ENCODE results near the gene SPEF2.

The SPEF2 gene

DNA sequence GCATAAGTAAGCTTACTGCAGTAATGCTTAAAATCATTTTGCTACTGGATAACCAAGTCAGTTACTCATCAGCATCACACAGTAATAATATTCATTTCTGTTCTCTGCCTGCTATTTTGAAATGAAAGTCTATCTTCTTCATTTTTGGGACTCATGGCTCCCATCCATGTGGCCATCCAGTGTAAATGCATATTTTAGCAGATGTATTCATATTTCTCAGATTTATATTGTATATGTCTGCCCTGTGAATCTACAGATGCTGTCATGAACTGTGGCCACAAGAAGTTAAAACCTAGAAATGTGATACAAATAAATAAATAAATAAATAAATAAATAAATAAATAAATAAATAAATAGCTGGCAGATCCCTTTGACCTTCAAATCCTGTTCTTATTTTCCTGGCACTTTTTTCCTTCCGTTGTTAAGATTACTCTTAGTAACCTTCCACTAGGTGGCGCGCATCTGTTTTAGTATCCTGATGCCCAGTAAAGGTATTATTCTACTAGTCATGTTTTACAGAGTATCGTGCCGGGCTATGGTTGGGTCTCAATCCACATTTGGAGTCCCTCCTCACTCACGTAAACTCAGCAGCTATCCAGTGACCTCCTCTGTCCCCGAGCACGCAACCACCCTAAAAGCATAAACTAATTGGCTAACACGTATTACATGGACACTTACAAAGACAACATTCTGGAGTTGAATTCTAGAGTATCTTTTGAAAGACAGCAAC, 159.9 kb downstream of the SPEF2 start:
- peaks cover 27% of the 10 kb centered on the region for H3K4me1 ChIP-seq (ENCODE audit: control insufficient read depth, low read length)
- no peaks in the 10 kb centered on the region for H3K79me2 ChIP-seq (ENCODE audit: control insufficient read depth, low read length)
- no peaks in the 10 kb centered on the region for H3K27me3 ChIP-seq (ENCODE audit: control insufficient read depth, low read length)
- H3K9me2 ChIP-seq (replicated peaks; ENCODE audit: control insufficient read depth, low read length) = no peaks in the 10 kb centered on the region
- no peaks in the 10 kb centered on the region for H4K20me1 ChIP-seq (ENCODE audit: control insufficient read depth, insufficient read depth, low read depth, low read length)
- H3K4me2 ChIP-seq (ENCODE audit: low read length) = no peak overlapping the region
- H3K4me3 ChIP-seq (ENCODE audit: low read length) = no peak overlapping the region
- H3K27ac ChIP-seq (ENCODE audit: low read depth, low read length) = no peak overlapping the region
- TF ChIP-seq EZH2phosphoT487 (IDR thresholded peaks at IDR 0.05; ENCODE audit: borderline replicate concordance, low read length) = no peak
- TF ChIP-seq, protein P1, sequence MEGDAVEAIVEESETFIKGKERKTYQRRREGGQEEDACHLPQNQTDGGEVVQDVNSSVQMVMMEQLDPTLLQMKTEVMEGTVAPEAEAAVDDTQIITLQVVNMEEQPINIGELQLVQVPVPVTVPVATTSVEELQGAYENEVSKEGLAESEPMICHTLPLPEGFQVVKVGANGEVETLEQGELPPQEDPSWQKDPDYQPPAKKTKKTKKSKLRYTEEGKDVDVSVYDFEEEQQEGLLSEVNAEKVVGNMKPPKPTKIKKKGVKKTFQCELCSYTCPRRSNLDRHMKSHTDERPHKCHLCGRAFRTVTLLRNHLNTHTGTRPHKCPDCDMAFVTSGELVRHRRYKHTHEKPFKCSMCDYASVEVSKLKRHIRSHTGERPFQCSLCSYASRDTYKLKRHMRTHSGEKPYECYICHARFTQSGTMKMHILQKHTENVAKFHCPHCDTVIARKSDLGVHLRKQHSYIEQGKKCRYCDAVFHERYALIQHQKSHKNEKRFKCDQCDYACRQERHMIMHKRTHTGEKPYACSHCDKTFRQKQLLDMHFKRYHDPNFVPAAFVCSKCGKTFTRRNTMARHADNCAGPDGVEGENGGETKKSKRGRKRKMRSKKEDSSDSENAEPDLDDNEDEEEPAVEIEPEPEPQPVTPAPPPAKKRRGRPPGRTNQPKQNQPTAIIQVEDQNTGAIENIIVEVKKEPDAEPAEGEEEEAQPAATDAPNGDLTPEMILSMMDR (IDR thresholded peaks at IDR 0.05; ENCODE audit: low read depth, low read length, poor library complexity, severe bottlenecking) = peak; percentile 58
- no peaks in the 10 kb centered on the region for H3K9me3 ChIP-seq (ENCODE audit: control insufficient read depth, insufficient read depth, low read length)
- H3K36me3 ChIP-seq (ENCODE audit: control insufficient read depth, low read length) = no peaks in the 10 kb centered on the region
- no peaks in the 10 kb centered on the region for H3F3A ChIP-seq (ENCODE audit: control insufficient read depth, insufficient read depth)

DNA sequence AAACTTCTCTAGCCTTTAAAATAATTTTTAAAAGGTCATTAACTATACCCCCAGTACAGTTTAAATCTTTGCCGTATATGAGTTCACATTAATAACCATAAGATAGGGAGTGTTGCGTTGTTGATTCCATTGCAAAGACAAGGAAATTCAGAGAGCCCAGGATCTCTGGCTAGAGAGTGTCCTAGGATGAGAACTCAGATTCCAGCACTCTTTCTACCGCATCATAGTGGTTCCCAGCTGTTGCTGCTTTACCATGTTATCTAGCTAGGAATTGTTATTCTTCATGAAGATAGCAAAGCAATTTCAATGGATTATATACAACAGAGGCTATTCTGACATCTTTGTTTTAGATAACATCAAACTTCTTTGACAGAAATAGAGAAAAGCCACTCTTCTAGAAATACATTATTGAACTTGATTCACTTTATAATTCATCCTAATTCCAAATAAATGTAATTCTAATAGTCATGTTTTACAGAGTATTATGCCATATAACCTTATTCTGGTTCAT, 160.7 kb downstream of the SPEF2 start:
- TF ChIP-seq EZH2phosphoT487 (IDR thresholded peaks at IDR 0.05; ENCODE audit: borderline replicate concordance, low read length) = no peak
- TF ChIP-seq, protein P1 (IDR thresholded peaks at IDR 0.05; ENCODE audit: low read depth, low read length, poor library complexity, severe bottlenecking) = no peak
- H3F3A ChIP-seq (ENCODE audit: control insufficient read depth, insufficient read depth) = no peaks in the 10 kb centered on the region
- H3K36me3 ChIP-seq (ENCODE audit: control insufficient read depth, low read length) = no peaks in the 10 kb centered on the region
- H3K9me3 ChIP-seq (ENCODE audit: control insufficient read depth, insufficient read depth, low read length) = no peaks in the 10 kb centered on the region
- H3K9me2 ChIP-seq (replicated peaks; ENCODE audit: control insufficient read depth, low read length) = no peaks in the 10 kb centered on the region
- no peak overlapping the region for H3K4me2 ChIP-seq (ENCODE audit: low read length)
- H3K27me3 ChIP-seq (ENCODE audit: control insufficient read depth, low read length) = no peaks in the 10 kb centered on the region
- H3K4me1 ChIP-seq (ENCODE audit: control insufficient read depth, low read length) = peaks cover 27% of the 10 kb centered on the region
- no peaks in the 10 kb centered on the region for H4K20me1 ChIP-seq (ENCODE audit: control insufficient read depth, insufficient read depth, low read depth, low read length)
- H3K79me2 ChIP-seq (ENCODE audit: control insufficient read depth, low read length) = no peaks in the 10 kb centered on the region
- H3K4me3 ChIP-seq (ENCODE audit: low read length) = no peak overlapping the region
- H3K27ac ChIP-seq (ENCODE audit: low read depth, low read length) = no peak overlapping the region

DNA sequence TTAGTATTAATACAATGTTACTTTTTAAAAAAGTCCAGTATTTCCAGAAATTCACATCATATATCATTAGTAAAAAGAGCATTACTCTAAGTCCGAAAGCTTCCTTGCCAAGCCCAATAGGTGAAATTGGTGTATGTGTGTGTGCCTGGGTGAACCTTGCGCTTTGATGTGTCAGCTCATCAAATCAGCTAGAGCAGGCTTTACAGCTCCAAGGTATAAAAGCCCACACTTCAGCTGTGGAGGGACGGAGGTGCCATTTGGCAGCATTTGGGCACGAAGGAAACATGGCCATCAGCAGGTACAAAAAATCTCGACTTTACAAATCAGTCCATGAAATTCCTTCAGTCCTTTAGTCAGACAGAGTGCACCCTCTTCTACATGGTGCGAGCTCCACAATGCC, 162.6 kb downstream of the SPEF2 start:
- H3K27me3 ChIP-seq (ENCODE audit: control insufficient read depth, low read length) = no peaks in the 10 kb centered on the region
- no peaks in the 10 kb centered on the region for H3F3A ChIP-seq (ENCODE audit: control insufficient read depth, insufficient read depth)
- H3K9me2 ChIP-seq (replicated peaks; ENCODE audit: control insufficient read depth, low read length) = no peaks in the 10 kb centered on the region
- no peaks in the 10 kb centered on the region for H4K20me1 ChIP-seq (ENCODE audit: control insufficient read depth, insufficient read depth, low read depth, low read length)
- peaks cover 27% of the 10 kb centered on the region for H3K4me1 ChIP-seq (ENCODE audit: control insufficient read depth, low read length)
- no peaks in the 10 kb centered on the region for H3K9me3 ChIP-seq (ENCODE audit: control insufficient read depth, insufficient read depth, low read length)
- TF ChIP-seq EZH2phosphoT487 (IDR thresholded peaks at IDR 0.05; ENCODE audit: borderline replicate concordance, low read length) = no peak
- TF ChIP-seq, protein P1 (IDR thresholded peaks at IDR 0.05; ENCODE audit: low read depth, low read length, poor library complexity, severe bottlenecking) = no peak
- no peak overlapping the region for H3K4me3 ChIP-seq (ENCODE audit: low read length)
- no peaks in the 10 kb centered on the region for H3K36me3 ChIP-seq (ENCODE audit: control insufficient read depth, low read length)
- no peaks in the 10 kb centered on the region for H3K79me2 ChIP-seq (ENCODE audit: control insufficient read depth, low read length)
- H3K4me2 ChIP-seq (ENCODE audit: low read length) = no peak overlapping the region
- no peak overlapping the region for H3K27ac ChIP-seq (ENCODE audit: low read depth, low read length)

Measured in DOHH2 (cell line).